HG03196 (cell line): ENCODE data around the gene ATG12.
"Not testable (repeated sequence)": the region's sequence is repeated elsewhere in the genome, so short reads cannot be mapped to it uniquely, and the experiment has no call there.

Source experiments
- ATAC-seq: cut with Tn5 transposase; IDR thresholded peaks from one replicate; pipeline ENCODE4 v1.9.1; 2021; ENCODE audit not compliant: unreplicated experiment

ATG12 gene

GRCh38 chr5:115841382-115842088 is at the start of gene ATG12, which contains the start of gene AP3S1:
Gene ATG12 (minus strand): TSS chr5:115841565. CDS start chr5:115841552, 13 bp downstream.
Gene AP3S1 (plus strand): TSS chr5:115841935. CDS start chr5:115842038, 103 bp downstream.
- peak; percentile 81 for ATAC-seq

- no peak for ATAC-seq
Observed at GRCh38 chr5:115888027-115888426, 46.7 kb upstream of the ATG12 start.

GRCh38 chr5:115885208-115885607 is 43.8 kb upstream of the ATG12 start:
- not testable (repeated sequence) for ATAC-seq

- no peak for ATAC-seq
Observed at GRCh38 chr5:115884704-115885103, 43.3 kb upstream of the ATG12 start.

GRCh38 chr5:115882434-115882833 is 41.1 kb upstream of the ATG12 start:
- ATAC-seq: not testable (repeated sequence)

GRCh38 chr5:115877342-115877741 is 36.0 kb upstream of the ATG12 start:
- not testable (repeated sequence) for ATAC-seq

- no peak for ATAC-seq
Observed at GRCh38 chr5:115875447-115875846, 34.1 kb upstream of the ATG12 start.

GRCh38 chr5:115873392-115873791 is 32.0 kb upstream of the ATG12 start:
- no peak for ATAC-seq

GRCh38 chr5:115872447-115872846 is 31.1 kb upstream of the ATG12 start:
- no peak for ATAC-seq

GRCh38 chr5:115869256-115869795 is 28.0 kb upstream of the ATG12 start:
- ATAC-seq: no peak

- no peak for ATAC-seq
Observed at GRCh38 chr5:115859378-115859777, 18.0 kb upstream of the ATG12 start.

- no peak for ATAC-seq
Observed at GRCh38 chr5:115858396-115858795, 17.0 kb upstream of the ATG12 start.

- no peak for ATAC-seq
Observed at GRCh38 chr5:115857626-115858349, 16.4 kb upstream of the ATG12 start.

GRCh38 chr5:115857057-115857479 is 15.7 kb upstream of the ATG12 start:
- no peak for ATAC-seq

- no peak for ATAC-seq
Observed at GRCh38 chr5:115855959-115856358, 14.6 kb upstream of the ATG12 start.

- no peak for ATAC-seq
Observed at GRCh38 chr5:115854139-115854538, 12.8 kb upstream of the ATG12 start.

GRCh38 chr5:115850744-115851416 is 9.5 kb upstream of the ATG12 start:
- no peak for ATAC-seq

GRCh38 chr5:115849258-115849798 is 8.0 kb upstream of the ATG12 start:
- no peak for ATAC-seq

- no peak for ATAC-seq
Observed at GRCh38 chr5:115847290-115847689, 5.9 kb upstream of the ATG12 start.

GRCh38 chr5:115844321-115844817 is 3.0 kb upstream of the ATG12 start:
- no peak for ATAC-seq
